GM12864 (cell line): Measurements from ENCODE around the gene EXOC3L1.

Experiments
- DNase-seq: peaks from one replicate; pipeline ENCODE4 v3.0.0-alpha.2; 2011; ENCODE audit warnings: low read depth
- H3K4me3 ChIP-seq: 2 replicates; pipeline ENCODE4 v1.5.1; 2011; ENCODE audit warnings: mild to moderate bottlenecking, low read depth, low read length, control low read depth
- TF ChIP-seq, protein P1 (sequence below): IDR thresholded peaks from 2 replicates; pipeline ENCODE4 v1.5.1; 2011; ENCODE audit warnings: low read depth, mild to moderate bottlenecking, moderate library complexity, low read length, control low read depth, inconsistent platforms; ENCODE audit errors: missing control alignments

The EXOC3L1 gene, protein sequence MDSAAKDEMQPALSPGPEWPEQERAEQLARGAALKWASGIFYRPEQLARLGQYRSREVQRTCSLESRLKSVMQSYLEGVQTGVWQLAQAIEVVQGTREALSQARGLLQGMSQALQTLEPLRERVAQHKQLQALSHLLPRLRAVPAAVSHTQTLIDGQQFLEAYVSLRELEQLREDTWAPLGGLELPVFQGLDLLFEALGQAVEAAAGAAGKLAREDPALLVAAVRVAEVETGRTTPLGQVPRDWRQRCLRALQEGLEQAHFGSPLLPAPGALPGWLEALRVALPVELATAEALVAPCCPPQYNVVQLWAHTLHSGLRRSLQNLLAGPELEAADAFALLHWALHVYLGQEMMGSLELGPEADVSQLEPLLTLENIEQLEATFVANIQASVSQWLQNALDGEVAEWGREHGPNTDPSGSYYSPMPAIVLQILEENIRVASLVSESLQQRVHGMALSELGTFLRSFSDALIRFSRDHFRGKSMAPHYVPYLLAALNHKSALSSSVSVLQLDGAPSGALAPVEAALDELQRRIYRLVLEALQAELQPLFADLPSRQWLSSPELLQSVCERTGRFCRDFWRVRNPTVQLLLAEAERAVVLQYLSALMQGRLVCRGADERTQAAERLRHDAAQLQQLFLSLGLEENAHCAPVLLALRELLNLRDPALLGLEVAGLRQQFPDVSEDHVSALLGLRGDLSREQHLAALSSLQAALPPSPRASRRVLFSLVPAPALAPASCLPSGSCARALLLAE

GRCh38 chr16:67190041-67190440 lies at the start of gene EXOC3L1:
Gene EXOC3L1 (minus strand): TSS chr16:67190136. CDS start chr16:67189676, 460 bp downstream.
- H3K4me3 ChIP-seq = no peak within 1 kb of the TSS
- TF ChIP-seq, protein P1, sequence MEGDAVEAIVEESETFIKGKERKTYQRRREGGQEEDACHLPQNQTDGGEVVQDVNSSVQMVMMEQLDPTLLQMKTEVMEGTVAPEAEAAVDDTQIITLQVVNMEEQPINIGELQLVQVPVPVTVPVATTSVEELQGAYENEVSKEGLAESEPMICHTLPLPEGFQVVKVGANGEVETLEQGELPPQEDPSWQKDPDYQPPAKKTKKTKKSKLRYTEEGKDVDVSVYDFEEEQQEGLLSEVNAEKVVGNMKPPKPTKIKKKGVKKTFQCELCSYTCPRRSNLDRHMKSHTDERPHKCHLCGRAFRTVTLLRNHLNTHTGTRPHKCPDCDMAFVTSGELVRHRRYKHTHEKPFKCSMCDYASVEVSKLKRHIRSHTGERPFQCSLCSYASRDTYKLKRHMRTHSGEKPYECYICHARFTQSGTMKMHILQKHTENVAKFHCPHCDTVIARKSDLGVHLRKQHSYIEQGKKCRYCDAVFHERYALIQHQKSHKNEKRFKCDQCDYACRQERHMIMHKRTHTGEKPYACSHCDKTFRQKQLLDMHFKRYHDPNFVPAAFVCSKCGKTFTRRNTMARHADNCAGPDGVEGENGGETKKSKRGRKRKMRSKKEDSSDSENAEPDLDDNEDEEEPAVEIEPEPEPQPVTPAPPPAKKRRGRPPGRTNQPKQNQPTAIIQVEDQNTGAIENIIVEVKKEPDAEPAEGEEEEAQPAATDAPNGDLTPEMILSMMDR = no peak
- DNase-seq = no peak

GRCh38 chr16:67238806-67239470 lies 49.0 kb upstream of the EXOC3L1 start:
- no peak overlapping the region for H3K4me3 ChIP-seq
- no peak for DNase-seq
- TF ChIP-seq, protein P1 = no peak

GRCh38 chr16:67238278-67238575 lies 48.3 kb upstream of the EXOC3L1 start:
- TF ChIP-seq, protein P1 = no peak
- no peak overlapping the region for H3K4me3 ChIP-seq
- DNase-seq = no peak

- no peak overlapping the region for H3K4me3 ChIP-seq
- DNase-seq = no peak
- TF ChIP-seq, protein P1 = no peak
These were observed 47.7 kb upstream of the EXOC3L1 start for GRCh38 chr16:67237396-67238277.

- H3K4me3 ChIP-seq = no peak overlapping the region
- TF ChIP-seq, protein P1 = no peak
- DNase-seq = no peak
These were observed 46.8 kb upstream of the EXOC3L1 start for GRCh38 chr16:67236563-67237395.
